GM18870 (cell line): ENCODE data around the gene ARID1B.

Source experiments
- ATAC-seq: cut with Tn5 transposase; IDR thresholded peaks from one replicate; pipeline ENCODE4 v1.9.1; 2021; ENCODE audit warnings: moderate library complexity; ENCODE audit not compliant: unreplicated experiment

Gene ARID1B

DNA sequence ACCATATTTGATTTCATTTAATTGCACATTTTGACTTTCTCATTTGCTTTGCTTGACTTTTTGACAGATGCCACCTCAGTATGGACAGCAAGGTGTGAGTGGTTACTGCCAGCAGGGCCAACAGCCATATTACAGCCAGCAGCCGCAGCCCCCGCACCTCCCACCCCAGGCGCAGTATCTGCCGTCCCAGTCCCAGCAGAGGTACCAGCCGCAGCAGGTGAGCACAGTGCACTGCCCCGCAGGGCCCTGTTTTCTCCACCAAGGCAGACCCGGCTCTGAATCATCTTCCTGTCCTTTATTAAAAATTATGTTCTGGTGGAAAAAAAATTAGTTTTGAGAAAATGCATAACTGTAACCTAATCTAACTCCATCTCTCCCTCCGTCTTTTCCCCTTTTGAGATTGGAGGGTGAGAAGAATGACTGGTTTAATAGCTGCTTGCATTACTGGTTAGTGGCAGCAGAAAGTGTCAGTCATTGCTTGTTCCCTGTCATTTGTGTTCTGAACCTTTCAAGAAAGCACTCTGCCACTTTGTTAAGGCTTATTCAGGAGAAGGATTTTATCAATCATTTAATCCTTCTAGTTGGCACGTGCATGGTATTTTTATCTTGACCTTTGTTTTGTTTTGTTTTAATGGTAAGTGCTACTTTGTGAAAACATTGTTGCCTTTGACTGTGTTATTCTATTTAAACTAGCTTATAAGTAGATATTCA, 124.3 kb downstream of the ARID1B start:
- no peak for ATAC-seq

GRCh38 chr6:156902782-156903181, 125.6 kb downstream of the ARID1B start:
- no peak for ATAC-seq

DNA sequence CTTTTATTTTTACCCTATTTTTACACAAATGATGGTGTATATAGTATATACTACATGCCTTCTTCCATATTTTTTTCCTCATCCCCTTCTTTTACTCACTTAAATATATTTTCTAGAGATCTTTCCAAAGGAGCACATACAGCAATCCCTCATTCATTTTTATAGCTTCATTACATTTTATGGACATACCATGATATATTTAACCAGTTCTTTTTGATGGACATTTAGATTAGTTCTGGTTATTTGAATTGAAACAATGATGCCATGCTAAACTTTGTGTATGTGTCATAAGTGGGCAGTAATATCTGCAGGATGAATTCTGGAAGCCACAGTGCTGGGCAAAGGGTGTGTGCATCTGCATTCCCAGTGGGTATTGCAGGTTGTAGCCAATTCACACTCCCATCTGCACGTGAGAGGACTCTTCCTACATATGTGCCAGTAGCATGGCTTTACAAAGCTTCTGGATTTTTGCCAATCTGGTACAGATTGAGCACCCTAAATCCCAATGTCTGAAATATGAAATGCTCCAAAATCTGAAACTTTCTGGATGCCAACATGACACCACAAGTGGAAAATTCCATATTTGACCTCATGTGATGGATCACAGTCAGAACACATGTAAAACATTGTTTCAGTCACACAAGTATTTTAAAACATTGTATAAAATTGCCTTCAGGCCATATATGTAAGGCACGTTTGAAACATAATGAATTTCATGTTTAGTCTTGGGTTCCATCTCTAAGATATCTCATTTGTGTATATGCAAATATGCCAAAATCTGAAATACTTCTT, 127.2 kb downstream of the ARID1B start:
- ATAC-seq, result no peak

GRCh38 chr6:156905801-156906200, 128.6 kb downstream of the ARID1B start:
- no peak for ATAC-seq

GRCh38 chr6:156906451-156906850, 129.3 kb downstream of the ARID1B start:
- no peak for ATAC-seq

DNA sequence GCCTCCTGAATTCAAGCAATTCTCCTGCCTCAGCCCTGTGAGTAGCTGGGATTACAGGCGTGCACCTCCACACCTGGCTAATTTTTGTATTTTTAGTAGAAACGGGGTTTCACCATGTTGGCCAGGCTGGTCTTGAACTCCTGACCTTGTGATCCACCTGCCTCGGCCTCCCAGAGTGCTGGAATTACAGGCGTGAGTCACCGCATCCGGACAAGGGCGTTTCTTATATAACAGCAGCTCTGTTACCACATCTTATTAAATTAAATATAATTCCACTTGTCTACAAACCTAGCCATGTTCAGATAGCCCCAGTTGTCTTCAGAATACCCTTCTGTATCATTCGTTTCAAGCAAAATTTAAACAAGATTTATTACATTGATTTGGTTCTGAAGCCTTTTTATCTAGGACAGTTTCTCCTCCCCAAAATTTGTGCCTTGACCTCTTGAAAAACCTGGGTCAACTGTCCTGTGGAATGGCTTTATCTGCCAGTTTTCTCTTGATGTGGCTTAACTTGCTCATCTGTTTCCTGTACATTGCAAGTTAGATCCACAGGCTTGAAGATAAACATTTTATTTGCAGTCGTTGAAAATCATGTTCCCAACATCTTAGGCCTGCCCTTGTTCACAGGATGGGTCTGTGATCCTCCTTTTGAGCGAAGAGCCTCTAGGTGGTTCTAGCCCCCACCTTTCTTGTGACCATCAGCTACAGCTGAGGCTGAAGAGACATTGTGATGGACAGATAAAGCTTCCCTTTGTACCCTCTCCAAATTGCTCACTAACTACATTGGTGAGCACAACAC, 132.2 kb downstream of the ARID1B start:
- ATAC-seq, result no peak

GRCh38 chr6:156910011-156910334, 132.8 kb downstream of the ARID1B start:
- no peak for ATAC-seq

DNA sequence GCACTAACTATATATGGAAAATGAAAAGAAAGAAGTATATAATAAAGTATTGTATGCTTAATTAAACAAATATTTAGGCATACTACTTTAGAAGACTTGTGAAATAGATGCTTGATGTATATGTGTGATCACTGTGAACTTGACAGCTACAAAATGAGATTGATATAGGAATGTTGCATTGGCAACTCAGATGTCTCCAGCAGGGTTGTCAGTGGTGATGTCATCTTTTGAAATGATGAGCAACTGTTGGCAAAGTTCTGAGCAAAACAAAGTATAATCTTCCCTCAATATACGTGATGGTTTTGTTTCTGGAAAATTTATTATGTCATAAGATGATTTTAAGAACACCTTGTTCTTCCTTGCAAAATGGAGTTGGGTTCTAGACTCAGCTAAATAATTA, 133.8 kb downstream of the ARID1B start:
- ATAC-seq, result no peak

DNA sequence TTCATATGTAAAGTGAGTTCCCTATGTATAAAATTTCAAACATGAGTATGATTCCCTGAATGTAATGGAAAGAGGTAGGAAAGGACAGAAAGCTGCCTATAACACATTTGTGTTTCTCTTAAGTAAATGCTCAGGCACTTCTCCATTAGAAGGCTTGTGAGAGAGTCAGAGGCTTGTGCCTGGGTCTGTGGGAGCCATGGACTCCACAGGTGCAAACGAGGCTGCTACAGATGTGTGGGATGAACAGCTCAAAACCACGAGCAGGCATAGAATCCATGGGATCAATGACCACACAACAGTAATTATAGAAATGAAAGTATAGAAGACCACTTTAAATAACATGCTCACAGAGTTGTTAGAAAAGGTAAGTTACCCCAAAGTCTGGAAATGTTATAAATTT, 134.4 kb downstream of the ARID1B start:
- no peak for ATAC-seq

DNA sequence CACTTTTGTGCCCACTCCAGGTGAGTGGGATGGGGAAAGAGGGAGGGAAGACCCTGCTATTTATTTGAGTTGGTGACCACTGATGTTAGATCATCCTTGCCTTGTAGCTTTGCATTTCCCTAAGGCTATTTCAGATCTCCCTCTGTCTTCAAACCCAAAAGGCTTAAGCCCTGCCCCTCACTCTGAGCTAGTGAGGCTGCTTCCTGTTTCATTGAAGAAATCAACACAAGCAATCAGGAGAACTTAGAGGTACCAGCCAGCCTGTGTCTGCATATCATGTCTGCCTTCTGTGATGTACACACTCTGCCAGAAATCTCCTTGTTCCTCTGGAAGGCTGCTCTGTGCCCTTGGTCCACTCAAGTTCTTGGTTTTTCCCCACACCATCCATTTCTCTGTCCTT, 135.3 kb downstream of the ARID1B start:
- no peak for ATAC-seq

DNA sequence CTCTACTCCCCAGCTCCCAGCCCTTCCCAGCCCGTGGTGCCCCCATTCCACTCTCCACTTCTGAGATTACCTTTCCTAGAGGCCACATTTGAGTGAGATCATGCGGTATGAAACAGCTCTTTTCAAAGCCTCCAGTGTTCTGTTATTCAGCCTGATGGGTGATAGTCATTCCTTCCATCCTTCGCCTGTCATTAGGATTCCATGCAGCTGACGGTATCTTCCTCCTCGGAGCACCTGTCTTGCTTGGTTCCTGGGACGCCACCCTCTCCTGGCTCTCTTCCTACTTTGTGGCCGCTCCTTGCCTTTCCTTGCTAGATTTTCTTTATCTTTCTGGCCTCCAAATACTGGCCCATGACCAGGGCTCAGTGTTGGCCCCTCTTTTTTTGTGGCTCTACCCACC, 137.0 kb downstream of the ARID1B start:
- no peak for ATAC-seq

- ATAC-seq, result peak; percentile 40
Observed at GRCh38 chr6:156916130-156916801, 139.1 kb downstream of the ARID1B start.

GRCh38 chr6:156917213-156917612, 140.0 kb downstream of the ARID1B start:
- peak; percentile 82 for ATAC-seq

DNA sequence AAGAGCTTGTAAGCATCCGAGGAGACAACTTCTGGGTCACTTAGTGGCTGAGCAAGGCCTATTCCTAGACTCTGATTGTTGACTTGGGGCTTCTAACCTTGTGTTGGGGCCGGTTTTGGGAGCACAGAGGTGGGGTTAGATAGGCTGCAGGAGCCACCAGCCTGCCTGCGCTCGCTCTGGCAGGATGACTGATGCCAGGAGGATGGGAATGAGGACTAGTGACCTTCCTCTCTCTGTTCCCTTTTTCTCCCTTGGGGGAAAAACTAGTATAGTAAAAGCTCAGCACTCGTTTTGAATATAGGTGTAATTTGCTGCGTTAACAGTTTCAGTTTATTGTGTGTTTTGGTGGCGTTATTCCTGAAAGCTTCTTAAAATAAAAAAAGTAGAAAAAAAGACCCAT, 141.5 kb downstream of the ARID1B start:
- ATAC-seq, result no peak

- ATAC-seq, result no peak
Observed at GRCh38 chr6:156919370-156919769, 142.2 kb downstream of the ARID1B start.

DNA sequence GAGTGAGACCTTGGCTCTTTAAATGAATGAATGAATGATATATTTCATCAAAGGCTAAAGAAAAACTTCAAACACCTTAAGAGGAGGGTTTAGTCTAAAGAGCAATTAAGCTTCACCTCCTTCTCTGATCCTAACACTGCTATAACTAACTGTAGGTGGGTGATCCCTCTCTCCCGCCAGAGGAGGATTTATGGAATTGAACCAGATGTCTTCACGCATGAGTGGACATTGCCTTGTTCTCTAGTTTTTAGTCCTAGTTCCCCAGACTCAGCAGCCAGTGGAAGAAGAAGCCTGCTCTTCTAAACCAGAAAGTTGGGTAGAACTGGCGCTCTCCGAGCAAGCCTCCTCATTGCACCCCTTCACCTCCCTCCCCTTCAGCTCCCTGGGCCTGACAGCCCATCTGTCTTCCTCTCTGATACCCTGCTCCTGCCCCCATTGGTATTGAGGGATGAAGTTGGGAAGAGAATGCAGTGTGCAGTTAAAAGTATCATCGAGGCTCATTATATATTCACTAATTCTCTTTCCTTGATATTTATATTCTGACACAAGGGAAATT, 142.7 kb downstream of the ARID1B start:
- ATAC-seq, result no peak

- no peak for ATAC-seq
Observed at GRCh38 chr6:156924246-156924645, 147.1 kb downstream of the ARID1B start.

- no peak for ATAC-seq
Observed at GRCh38 chr6:156925026-156925425, 147.8 kb downstream of the ARID1B start.

GRCh38 chr6:156925718-156926607, 148.8 kb downstream of the ARID1B start:
- ATAC-seq, result peak; percentile 86

DNA sequence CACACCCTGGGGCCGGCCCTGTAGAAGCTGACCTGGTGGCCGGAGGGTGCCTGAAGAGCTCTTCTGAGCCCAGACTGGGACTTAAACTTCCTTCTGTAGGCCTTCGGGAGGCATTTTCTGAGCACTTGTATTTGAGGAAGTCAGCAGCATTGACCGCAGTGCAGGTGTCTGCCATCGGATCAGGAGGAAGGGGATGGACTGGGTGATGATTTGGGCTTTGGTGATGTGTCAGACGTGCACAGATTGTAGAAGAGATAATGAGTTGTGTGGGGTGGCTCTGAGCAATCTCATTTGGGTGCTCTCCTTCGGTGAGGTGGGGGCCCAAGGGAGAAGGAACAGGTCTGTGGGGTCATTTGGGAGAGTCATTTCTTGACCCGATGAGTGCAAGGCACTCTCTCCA, 150.9 kb downstream of the ARID1B start:
- no peak for ATAC-seq
